GM12872 (cell line): ENCODE measurements around the gene CFD.
A peak's percentile ranks its signal among the peaks of the same experiment; 100 is the strongest.

Source experiments
- CTCF ChIP-seq: IDR thresholded peaks from 3 replicates; pipeline ENCODE4 v1.5.1; 2011; ENCODE audit warnings: low read depth, mild to moderate bottlenecking, low read length, moderate library complexity; ENCODE audit not compliant: insufficient read depth

Gene CFD

DNA sequence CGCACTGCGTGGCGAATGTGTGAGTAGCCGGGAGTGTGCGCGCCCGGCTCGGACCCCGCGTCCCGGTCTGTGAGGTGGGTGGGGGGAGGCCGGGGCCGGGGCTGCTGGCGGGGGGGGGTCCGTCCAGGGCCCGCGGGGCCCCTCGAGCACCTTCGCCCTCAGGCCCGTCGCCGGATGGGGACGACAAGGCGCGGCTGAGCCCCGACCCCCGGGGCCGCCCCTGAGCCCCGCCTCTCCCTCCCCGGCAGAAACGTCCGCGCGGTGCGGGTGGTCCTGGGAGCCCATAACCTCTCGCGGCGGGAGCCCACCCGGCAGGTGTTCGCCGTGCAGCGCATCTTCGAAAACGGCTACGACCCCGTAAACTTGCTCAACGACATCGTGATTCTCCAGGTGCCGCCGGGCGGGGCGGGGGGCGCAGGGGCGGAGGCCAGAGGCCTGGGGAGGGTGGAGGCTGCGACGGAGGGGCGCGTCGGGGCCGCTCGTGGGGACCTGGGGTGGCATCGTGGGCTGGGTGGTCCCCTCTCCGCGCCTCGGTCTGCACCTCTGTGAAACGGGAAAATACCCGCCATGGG lies 6.4 kb upstream of the CFD start:
- no peak for TF ChIP-seq CTCF

GRCh38 chr19:854549-854948 lies 4.9 kb upstream of the CFD start:
- TF ChIP-seq CTCF = no peak

GRCh38 chr19:855142-855541 lies 4.3 kb upstream of the CFD start:
- no peak for TF ChIP-seq CTCF

DNA sequence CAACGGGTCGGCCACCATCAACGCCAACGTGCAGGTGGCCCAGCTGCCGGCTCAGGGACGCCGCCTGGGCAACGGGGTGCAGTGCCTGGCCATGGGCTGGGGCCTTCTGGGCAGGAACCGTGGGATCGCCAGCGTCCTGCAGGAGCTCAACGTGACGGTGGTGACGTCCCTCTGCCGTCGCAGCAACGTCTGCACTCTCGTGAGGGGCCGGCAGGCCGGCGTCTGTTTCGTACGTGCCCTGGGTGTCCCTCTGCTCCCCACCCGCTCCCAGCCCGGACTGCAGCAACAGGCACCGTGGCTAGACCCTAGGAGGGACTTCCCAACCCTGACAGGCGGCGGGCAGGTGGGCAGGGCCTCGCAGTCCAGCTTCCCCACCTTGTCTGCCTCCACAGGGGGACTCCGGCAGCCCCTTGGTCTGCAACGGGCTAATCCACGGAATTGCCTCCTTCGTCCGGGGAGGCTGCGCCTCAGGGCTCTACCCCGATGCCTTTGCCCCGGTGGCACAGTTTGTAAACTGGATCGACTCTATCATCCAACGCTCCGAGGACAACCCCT lies 3.8 kb upstream of the CFD start:
- TF ChIP-seq CTCF = no peak

DNA sequence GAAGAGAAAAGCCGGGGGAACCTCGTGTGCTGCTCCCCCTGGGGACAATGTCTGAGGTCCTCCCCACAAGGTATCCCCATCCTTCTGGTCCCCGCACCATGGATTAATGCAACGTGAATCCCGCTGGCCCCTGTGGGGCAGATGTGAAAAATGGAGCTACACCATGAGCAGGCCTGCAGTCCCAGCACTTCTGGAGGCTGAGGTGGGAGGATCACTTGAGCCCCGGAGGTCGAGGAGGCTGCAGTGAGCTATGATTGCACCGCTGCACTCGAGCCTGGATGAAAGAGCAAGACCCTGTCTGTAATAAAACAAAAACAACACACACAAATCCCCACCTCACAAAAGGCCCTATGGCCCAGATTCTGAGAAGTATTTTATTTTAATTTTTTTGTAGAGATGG lies 1.2 kb upstream of the CFD start:
- TF ChIP-seq CTCF = no peak

DNA sequence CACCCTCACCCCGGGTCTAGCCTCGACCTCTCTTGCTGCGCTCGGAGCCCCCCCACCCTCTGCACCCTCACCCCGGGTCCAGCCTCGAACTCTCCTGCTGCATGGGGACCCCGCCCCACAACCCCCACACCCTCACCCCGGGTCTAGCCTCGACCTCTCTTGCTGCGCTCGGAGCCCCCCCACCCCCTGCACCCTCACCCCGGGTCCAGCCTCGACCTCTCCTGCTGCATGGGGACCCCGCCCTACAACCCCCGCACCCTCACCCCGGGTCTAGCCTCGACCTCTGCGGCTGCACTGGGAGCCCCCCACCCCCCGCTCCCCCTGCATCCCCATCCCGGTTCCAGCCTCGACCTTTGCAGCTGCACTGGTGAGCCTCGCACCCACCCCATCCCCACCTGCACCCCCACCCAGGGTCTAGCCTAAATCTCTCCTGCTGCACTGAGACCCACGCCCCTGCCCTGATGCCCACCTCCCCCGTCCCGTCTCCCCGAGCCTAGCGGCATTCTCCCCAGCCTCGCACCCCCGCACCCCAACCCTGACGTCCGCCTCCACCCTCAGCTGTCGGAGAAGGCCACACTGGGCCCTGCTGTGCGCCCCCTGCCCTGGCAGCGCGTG lies 1.8 kb downstream of the CFD start:
- TF ChIP-seq CTCF = no peak

- TF ChIP-seq CTCF = peak; percentile 29; the same call in 1 of the 3 replicates
These were observed 2.5 kb downstream of the CFD start for GRCh38 chr19:861756-862580.
